HG03060 (cell line): ENCODE measurements around the gene CDK5R2.

ENCODE experiments used
- ATAC-seq: cut with Tn5 transposase; IDR thresholded peaks from one replicate; pipeline ENCODE4 v1.9.1; 2021; ENCODE audit warnings: low read depth, moderate number of reproducible peaks; ENCODE audit not compliant: unreplicated experiment

CDK5R2 gene

DNA sequence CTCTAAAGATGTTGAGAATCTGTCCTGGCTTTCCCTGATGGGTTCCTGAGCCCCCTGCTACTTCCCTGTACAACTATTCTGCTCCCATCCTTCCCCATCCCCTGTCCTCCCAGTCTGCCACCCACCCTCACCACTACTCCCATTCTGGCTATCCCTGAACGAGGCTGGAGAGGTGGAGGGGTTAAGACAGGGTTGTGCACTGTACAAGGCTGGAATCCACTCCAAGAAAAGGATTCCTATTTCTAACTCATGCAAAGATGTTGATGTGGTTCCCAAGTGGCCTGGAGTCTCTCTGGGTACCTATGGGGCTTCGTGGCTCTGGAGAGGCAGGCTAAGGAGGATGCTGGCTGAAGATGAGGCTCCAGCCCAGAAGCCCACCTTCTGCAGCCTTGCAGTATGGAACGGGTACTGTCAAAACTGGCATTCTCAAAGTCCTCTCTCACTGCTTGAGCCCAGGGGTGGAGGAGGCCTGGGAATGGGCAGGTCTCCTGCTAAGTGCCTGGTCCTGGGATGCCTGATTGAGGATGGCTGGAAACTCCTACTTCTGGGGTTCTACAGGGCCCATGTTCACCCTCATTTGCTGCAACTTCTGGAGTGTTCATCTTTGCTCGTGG, 26.8 kb downstream of the CDK5R2 start:
- no peak for ATAC-seq

DNA sequence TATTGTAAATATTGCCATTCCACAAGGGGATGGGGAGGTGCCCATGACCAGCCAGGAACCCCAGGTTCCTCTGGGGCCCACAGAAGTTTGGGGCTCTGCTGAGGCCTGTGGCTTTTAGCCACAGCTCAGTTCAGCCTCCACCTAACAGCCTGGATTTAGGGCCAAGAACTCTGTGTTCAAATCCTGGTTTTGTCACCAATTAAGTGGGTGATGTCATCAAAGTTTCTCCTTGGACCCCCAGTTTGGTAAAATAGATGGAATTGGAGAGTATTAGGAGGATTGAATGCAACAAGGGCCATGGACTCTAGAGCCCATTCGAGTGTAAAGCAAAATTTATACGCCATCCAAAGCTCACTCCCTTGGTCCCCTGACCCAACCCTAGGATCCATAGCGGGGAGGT, 28.7 kb downstream of the CDK5R2 start:
- no peak for ATAC-seq

DNA sequence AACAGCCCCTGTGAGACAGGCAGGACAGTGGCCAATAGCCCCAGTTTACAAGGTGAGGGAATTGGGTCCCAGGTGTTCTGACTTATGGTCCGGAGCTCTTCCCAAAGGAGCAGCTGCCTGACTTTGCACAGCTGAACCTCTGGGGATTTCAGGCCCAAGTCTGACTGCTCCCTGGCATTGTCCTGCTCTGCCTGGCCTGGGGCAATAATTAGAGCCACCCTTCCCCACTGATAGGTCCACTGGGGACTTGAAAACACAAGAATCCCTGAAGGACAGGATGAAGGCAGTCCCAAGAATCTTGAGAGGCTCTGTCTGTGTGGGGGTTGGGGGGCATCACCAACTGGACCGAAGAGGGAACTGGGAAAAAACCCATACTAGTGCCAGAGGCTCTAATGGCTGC, 29.2 kb downstream of the CDK5R2 start:
- ATAC-seq = no peak

DNA sequence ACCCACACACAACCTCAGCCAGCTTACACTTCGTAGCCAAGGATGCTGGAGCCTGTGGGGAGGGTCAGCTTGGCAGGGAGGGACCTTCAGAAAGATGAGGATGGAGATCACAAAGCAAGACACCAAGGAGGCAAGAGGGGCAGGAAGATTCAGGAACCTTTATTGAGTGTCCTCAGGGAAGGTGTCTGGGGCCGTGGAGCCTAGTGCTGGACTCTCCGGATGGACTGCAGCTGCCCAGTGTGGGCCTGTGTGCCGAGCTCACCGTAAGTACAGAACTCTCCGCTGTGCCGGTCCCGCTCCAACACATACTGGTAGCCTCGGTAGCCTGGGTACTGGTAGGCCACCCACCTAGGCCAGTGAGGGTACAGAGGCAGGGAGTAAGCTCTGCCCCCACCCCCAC, 30.6 kb downstream of the CDK5R2 start:
- ATAC-seq = no peak

DNA sequence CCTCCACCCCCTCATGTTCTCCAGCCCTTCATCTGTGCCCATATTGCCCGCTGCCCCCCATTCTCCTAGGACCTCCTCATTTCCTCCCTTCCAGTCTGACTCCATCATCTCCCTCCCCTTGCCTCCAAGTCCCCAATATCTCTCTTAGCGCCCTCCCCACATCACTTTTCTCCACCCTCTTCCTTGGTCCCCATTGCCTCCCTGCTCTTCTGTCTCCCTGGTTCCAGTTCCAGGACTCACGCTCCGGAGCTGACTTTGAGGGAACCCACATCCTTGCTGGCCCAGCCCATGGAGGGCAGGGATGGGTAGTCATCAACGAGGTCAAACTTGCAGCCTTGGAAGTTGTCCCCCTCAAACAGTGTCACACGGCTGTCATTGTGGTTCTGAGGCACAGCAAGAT, 31.1 kb downstream of the CDK5R2 start:
- ATAC-seq = no peak

DNA sequence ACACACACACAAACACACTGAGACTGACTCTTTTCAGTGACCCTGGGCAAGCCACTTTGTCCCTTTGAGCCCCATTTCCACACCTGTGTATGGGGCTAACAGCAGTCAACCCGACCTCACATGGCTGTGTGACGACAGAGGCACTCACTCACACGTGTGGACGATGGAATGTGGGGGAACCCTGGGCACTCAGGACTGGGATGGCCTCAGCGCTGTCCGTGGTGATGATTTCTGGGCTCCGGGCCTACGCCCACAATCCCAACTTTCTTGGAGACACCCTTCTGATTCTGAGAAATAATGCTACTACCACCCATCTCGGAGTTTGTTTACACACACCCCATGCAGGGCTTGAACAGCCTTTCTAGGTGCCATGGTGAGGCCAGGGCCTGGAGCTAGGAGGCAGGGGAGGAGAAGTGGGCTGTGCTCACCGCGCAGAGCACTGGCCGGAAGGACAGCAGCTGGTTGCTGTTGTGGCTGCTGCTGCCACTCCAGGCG, 32.3 kb downstream of the CDK5R2 start:
- no peak for ATAC-seq

DNA sequence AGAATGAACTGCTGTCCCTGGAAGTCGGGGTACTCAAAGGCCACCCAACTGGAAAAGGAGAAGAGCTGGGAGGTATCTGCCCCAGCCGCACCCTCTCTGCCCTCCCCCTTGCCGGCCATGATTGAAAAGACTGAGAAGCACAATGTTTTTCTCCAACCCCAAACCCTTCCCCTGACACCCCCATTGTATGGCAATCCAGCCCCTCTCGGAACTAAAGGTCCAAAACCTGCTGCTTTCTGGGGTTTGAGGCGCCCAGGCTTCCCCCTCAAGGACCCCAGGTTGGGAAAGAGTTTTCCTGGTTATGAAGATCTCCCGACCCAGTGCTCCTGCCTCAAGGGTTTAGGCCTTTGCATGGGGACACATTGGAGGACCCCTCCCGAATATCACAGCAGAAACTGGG, 32.7 kb downstream of the CDK5R2 start:
- ATAC-seq = no peak

DNA sequence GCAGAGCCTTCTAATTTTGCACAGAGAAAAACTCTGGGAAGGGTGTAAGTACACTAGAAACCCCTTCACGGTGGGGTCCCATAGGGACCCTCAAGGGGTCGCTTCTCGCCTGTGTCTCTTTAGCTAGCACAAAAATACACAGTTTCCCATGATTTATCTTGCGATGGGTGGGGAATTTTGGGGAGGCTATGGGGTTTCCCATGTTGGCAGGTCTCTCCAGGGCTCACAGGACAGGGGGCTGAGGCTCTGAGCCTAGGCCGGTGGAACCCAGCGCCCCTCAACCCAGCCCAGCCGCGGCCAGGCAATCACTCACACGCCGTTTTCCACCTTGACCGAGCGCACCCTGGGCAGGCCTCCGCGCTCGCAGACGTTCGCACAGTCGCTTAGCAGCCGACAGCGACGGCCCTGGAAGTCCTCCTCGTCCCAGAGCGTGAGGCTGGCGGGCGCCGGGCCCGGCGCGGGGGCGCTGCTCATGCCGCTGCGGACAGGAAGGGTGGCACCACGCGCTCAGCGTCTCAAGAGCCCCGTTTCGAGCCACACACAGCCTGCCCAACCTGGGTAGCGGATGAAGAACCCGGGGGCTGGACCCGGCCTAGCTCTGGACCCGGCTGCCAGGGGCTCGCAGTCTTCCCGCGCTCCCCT, 33.4 kb downstream of the CDK5R2 start:
- no peak for ATAC-seq

DNA sequence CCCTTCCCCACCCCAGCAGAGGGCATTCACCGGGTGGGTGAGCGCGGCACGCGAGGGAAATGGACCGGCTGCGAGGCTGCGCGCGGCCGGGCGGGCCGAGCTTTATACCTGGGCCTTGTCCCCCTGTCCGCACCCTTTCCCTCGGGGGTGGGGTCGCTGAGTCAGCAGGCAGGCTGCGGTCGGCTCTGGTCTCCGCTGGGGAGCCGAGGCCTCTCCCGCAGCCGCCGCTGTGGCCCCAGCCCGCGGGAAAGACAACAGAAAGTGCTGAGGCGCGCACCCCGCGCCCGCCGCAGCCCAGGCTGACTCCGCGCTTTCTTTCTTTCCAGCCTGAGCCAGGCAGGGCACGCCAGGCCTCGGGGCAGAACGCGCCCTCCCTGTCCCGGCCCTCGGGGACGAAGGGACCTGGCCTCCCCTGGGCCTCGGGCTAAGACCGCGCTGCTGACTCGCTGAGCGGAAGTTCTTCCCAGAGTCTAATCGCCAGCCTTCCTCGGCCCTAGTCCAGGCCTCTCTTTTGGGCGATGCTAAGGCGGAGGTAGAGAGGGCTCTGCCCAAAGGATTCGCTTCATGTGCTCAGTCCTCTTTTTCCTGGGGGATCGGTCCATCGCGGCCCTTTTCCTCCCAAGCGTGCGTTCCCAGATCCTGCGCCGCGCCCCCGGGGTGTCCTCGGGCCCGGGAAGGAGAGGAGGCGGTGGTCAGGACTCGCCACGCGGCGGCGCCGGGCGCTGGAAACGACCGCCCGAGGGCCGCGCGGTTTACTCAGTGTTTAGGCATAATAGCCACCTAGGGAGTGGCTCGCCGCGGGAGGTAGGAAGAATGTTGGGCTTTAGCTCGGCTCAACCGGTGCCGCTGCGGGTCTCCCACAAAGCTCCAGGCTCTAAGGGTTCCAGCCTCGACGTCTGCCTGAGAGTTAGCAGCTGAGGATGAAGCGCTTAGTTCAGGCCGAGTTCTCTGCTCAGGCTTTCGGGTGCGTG, 34.2 kb downstream of the CDK5R2 start, which contains the start of gene CRYBA2:
Gene CRYBA2, minus strand, starts transcription at position 78 of the 971 bp plus-strand sequence. CDS start 246 bp downstream, outside the sequence.
- no peak for ATAC-seq

DNA sequence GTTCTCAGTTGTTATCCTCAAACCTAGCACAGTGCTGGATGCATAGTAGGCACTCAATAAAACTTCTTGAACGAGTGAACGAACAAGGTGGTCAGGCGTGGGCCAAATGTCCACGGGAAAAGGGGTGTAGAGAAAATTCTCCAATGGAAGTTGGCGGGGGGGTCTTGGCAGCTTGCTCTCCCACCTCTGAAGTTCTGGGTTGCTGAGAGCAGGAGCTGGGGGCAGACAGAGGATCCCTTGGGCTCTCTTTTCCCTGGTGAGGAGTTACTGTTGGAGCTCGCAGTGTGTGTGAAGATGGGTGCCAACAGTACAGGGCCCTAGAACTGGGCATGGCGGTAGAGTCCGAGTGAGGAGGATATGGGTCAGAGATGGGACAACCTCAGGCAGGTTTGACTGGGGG, 36.1 kb downstream of the CDK5R2 start:
- no peak for ATAC-seq

DNA sequence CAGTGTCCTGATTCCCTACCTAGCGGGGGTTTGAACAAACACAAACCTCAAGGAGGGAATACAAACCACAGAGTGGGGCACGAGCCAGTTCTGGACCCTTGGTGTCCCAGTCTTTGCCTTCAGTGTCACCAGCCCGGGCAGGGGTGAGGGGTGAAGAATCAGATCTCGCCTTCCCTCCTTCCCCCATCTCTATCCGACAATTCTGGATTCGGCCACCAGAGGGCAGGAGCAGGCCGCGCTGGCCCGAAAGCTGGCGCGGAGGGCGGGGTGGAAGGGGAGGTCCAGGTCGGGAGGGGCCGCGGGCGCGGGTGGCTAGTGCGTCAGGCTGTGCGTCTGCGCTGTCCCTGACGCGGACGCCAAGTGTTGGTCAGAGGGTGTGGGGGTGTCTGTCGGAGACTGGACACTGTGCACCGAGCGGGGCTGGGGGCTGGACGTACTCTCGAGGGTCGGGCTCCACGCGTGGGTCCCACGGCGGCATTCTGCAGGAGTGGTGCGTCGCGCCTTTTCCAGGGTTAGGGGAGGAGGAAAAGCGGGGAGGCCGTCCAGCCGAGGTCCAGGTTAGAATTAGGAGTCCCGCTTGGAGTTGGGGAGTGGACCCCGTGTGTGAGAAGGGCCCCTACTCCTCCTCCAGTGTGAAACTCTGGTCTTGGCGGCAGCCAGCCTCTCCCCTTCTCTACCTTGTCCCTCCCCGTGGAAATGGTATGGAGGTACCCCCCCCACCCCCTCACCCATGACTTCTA, 36.7 kb downstream of the CDK5R2 start:
- no peak for ATAC-seq

DNA sequence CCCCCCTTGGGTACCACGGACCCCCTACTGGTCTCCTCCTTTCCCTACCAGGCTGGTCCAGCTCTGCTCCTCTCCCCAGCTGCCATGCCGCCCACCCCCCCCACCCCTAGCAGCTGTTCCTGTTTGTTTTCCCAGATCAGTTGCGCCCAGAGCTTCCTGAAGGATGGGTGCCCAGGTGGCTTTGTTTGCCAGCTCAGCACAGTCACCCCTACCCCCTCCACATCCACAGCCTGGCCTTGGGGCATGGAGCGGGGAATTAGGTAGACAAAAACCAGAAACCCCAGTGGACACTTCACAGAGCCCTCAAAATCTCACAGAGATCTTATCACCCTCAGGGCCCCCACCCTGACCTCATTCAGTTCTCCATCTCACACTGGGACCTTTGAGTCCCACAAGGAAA, 37.5 kb downstream of the CDK5R2 start:
- ATAC-seq = no peak

DNA sequence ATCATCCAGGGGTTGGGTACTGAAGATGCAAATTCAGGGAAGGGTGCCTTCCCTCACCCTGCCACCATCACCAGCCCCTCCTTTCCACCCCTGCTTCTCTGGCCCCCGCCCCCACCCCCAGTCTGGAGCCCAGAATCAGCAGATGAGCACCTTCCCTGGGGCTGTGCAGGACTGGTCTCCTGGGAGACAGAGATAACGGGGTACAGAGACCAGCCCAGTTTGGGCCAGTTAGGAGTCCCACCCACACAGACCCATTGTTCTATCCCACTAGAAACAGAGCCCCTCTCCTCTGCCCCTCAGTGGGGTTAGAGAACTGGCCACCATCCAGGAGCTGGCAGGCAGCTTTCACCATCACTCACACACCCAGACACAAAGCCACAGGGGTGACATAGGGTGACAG, 38.3 kb downstream of the CDK5R2 start:
- no peak for ATAC-seq

DNA sequence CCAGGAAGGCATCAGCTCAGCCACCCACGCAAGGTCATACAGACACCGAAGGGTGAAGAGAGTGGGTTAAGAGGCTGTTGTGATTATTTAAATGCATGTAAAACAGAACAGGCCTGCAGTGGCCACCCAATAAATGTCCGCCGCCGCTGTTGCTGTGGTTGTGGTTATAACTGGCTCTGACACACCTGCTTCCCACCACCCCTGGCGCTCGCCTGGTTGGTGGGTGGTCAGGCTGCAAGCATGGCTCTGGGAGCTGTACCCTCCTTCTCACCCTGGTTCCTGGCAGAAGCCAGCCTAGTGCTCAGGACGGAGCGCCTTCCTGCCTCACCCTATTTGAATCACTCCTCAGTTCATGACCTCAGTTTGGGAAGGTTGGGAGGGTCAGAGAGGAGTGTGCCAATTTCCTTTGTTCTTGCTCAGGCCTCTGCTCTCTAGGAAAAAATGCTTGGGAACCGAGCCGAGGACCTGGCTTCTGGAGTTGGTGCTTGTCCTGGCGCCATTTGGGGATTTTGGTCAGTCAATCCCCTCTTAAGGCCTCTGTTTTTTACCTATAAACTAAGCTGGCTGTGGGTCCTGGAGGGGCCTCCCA, 39.0 kb downstream of the CDK5R2 start:
- ATAC-seq = no peak

DNA sequence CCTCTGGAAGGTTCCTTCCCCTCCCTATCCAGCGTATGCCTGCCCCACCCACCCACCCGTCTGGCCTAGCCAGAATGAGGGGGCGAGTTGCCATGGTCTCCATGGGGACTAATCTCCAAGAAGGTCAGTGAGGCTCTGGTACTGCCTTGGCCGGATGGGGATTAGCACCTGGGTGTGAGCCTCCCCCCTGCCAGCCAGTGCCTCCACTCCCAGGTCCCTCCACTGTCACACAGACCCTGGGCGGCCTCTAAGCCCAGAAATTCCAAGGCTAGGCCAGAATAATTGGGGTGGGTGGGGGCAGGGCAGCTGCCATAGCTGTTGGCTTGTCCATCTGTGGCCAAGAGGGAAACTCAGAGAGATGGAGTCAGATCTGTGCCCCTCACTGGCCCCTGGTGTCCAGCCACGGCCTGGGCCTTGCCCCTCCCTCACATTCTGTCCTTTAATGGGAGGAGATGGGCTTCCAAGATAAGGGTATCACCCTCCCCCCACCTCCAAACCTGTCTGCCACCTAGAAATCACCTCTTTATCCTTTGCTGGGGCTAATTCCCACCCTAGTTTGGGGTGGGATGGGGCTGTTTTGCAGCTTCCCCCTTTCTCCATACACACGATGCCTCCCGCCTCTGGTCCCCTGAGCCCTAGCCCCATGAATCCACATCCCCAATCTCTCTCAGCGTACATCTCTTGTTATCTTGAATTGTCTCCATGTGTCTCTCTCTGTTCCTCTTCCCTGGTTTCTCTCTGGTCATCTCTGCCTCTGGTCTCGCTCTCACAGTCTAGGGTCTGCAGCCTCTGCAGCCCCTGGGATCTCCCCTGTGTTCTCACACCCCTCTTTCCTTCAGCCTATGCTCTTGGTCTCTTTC, 39.8 kb downstream of the CDK5R2 start:
- ATAC-seq = no peak

DNA sequence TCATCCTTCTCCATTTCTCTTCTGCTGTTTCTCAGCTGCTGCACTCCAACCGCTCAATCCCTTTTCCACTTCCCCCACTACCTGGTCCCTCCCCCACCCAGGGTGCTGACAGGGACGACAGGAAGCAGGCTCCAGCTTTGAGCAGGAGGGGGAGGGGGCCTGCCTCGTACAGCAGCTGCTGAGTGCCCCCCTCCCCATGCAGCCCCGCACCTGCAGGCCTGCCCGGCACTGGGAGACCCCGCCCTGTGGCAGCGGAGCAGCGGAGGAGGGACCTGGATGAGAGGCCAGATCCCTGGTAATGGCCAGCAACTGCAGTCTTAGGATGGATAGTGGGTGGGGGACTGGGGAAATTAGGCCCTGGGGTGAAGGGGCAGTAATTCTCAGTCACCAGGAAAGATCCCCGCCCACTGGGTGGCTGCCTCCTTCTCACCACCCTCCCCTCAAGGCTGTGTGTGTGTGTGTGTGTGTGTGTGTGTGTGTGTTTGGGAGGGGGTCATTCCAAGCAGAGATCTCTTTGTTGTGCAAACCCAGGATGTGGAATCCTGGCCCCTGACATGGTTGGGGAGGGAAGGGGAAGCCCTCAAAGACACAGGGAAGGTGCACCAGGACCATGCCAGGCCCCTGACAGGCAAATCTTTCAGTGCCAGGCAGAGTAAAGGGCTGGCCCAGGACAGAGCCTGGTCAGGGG, 40.6 kb downstream of the CDK5R2 start:
- no peak for ATAC-seq

DNA sequence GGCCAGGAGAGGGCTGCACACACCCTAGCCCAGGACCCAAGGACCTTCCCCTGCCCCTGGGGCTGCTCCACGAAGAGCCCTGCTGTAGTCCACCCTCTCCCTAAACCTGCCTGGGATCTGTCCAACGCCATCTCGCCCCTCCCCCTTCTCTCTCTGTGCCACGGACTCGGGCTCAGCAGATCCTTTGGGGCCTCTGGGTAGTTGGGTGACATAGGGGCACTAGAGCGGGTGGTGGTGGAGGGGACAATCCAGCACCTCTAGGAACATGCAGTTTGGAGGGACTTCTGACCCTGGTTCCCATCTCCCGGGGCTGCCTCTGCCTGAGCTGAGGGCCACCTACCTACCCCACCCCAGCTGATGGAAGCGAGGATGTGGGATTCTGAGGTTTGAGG, 41.1 kb downstream of the CDK5R2 start:
- ATAC-seq = no peak

DNA sequence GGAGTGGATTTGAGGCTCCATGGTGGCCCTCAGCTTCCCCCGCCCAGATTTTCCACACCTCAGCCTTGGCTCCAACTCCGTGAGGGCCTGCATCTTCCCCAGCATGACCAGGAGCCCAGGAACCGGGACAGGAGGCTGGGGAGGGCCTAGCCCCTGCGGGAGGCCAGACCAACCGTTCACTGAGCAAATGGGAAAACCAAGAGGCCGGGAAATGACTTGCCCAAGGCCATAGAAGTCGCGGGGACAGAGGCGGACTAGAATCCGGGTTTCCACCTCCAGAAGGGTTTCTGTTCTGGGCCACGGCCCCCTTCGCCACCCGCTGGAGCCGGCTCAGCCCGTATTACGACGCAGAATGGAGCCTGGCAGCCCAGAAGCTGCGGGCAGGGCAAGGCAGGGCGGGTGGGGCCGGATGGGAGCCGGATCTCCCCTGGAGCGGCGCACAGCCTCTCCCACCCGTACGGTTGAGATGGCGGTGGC, 41.7 kb downstream of the CDK5R2 start:
- no peak for ATAC-seq
